ENCODE data around the gene TNFAIP8. TPM values are rescaled to one million over a fixed set of nuclear protein-coding genes. Genes with fewer than 3 reads are reported as not detected.

TNFAIP8 gene
- total RNA-seq, 6 experiments from 2014 or later = 8.0 to 13.9 (median 10.5) TPM

GRCh38 chr5:119333421-119333851 lies 22.4 kb upstream of the TNFAIP8 start:
- Mint-ChIP-seq H3K9me3 (no peaks in the 10 kb centered on the region), H3K36me3 (ENCODE audit: low read depth) (no peaks in the 10 kb centered on the region), H3K4me1 (ENCODE audit: low read depth) (peaks cover 18% of the 10 kb centered on the region), H3K27ac (no peak overlapping the region), H3K27me3 (ENCODE audit: insufficient read depth) (no peaks in the 10 kb centered on the region; the same call in 1 of the 2 replicates), H3K4me3 (no peak overlapping the region)
- TF ChIP-seq, protein P1, sequence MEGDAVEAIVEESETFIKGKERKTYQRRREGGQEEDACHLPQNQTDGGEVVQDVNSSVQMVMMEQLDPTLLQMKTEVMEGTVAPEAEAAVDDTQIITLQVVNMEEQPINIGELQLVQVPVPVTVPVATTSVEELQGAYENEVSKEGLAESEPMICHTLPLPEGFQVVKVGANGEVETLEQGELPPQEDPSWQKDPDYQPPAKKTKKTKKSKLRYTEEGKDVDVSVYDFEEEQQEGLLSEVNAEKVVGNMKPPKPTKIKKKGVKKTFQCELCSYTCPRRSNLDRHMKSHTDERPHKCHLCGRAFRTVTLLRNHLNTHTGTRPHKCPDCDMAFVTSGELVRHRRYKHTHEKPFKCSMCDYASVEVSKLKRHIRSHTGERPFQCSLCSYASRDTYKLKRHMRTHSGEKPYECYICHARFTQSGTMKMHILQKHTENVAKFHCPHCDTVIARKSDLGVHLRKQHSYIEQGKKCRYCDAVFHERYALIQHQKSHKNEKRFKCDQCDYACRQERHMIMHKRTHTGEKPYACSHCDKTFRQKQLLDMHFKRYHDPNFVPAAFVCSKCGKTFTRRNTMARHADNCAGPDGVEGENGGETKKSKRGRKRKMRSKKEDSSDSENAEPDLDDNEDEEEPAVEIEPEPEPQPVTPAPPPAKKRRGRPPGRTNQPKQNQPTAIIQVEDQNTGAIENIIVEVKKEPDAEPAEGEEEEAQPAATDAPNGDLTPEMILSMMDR (IDR thresholded peaks at IDR 0.05) = no peak
- no peak for DNase-seq

GRCh38 chr5:119335261-119335677 lies 20.6 kb upstream of the TNFAIP8 start:
- TF ChIP-seq, protein P1 (IDR thresholded peaks at IDR 0.05) = peak; percentile 10; the same call in 1 of the 2 replicates
- H3K27ac Mint-ChIP-seq = no peak overlapping the region
- no peaks in the 10 kb centered on the region for H3K36me3 Mint-ChIP-seq (ENCODE audit: low read depth)
- no peak for DNase-seq
- H3K27me3 Mint-ChIP-seq (ENCODE audit: insufficient read depth) = no peaks in the 10 kb centered on the region; the same call in 1 of the 2 replicates
- H3K4me1 Mint-ChIP-seq (ENCODE audit: low read depth) = peaks cover 7% of the 10 kb centered on the region; the same call in 1 of the 2 replicates
- no peak overlapping the region for H3K4me3 Mint-ChIP-seq
- H3K9me3 Mint-ChIP-seq = no peaks in the 10 kb centered on the region

GRCh38 chr5:119336262-119336661 lies 19.6 kb upstream of the TNFAIP8 start:
- Mint-ChIP-seq H3K36me3 (ENCODE audit: low read depth) (no peaks in the 10 kb centered on the region), H3K4me1 (ENCODE audit: low read depth) (peaks cover 7% of the 10 kb centered on the region; the same call in 1 of the 2 replicates), H3K9me3 (no peaks in the 10 kb centered on the region), H3K4me3 (no peak overlapping the region), H3K27ac (no peak overlapping the region), H3K27me3 (ENCODE audit: insufficient read depth) (no peaks in the 10 kb centered on the region; the same call in 1 of the 2 replicates)
- no peak for DNase-seq
- TF ChIP-seq, protein P1 (IDR thresholded peaks at IDR 0.05) = no peak

DNA sequence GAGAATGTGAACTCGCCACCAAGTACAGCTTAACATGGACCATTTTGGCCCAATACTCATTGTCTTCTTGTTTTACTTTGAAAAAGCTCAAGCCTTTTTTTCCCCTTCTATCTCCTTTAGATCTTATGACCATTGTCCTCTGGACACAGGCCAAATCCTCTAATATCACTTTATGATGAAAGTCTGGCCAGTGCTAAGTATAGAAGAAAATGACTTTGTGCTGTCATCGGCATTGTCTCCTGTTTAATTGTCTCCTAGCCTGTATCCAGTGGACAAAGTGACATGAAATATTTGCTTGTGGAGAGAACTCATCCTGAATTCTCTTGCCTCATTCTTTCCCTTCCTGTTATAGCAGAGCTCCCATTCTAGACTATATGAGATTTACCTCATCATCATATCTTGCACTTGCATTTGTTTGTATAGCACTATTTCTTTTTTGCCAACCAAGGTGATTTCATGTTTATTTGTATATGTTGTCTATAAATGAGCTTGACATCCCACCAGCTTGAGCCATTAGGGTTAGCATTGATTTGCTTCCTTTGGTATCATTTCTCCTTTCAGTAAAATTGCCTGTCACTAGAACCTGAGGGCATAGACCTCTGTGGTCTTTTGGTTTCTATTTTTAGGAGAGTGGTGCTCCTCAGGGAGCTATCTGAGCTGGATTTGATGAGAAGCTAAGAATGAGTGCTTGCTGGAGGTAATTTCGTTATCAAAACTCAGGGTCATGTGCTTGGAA lies 18.8 kb upstream of the TNFAIP8 start:
- no peak overlapping the region for H3K27ac Mint-ChIP-seq
- no peaks in the 10 kb centered on the region for H3K9me3 Mint-ChIP-seq
- TF ChIP-seq, protein P1 (IDR thresholded peaks at IDR 0.05) = no peak
- no peak overlapping the region for H3K4me3 Mint-ChIP-seq
- no peak for DNase-seq
- no peaks in the 10 kb centered on the region; the same call in 1 of the 2 replicates for H3K27me3 Mint-ChIP-seq (ENCODE audit: insufficient read depth)
- no peaks in the 10 kb centered on the region for H3K36me3 Mint-ChIP-seq (ENCODE audit: low read depth)
- H3K4me1 Mint-ChIP-seq (ENCODE audit: low read depth) = peaks cover 12% of the 10 kb centered on the region

DNA sequence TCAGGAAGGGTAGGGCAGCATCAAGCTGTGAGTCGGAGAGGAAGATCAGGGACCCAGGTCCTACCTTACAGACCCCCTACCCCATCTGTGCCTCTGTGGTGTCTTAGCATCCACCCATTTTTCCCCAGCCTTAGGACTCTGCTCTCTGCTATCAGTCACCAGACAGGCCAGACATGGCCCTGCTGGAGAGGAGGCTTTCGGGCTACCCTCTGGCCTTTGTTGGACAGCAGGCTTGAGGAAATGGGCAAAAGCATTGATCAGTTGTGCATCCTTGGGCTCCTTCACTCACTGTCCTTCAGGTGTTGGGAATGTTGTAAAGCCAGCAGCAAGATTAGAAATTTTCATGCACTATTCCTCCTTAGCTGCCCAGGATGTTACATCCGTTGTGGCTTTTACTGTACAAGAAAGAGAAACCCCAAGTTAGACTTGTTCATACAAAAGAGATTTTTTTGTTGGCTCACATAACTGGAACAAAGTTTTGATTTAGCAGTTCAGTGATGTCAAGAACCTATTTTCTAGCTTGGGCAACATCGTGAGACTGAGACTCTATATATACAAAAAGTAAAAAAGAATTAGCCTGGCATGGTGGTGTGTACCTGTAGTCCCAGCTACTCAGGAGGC lies 17.4 kb upstream of the TNFAIP8 start:
- H3K36me3 Mint-ChIP-seq (ENCODE audit: low read depth) = no peaks in the 10 kb centered on the region
- no peak overlapping the region for H3K4me3 Mint-ChIP-seq
- peaks cover 14% of the 10 kb centered on the region for H3K4me1 Mint-ChIP-seq (ENCODE audit: low read depth)
- TF ChIP-seq, protein P1 (IDR thresholded peaks at IDR 0.05) = no peak
- no peaks in the 10 kb centered on the region for H3K9me3 Mint-ChIP-seq
- H3K27ac Mint-ChIP-seq = no peak overlapping the region
- no peak for DNase-seq
- no peaks in the 10 kb centered on the region; the same call in 1 of the 2 replicates for H3K27me3 Mint-ChIP-seq (ENCODE audit: insufficient read depth)

Measured in HFFc6 (cell line).